SK-N-MC (cell line): Measurements from ENCODE around the gene DDIAS.

ENCODE experiments used
- EZH2 ChIP-seq: fragments of 200-600 bp; sonication (generic); IDR thresholded peaks from one replicate; pipeline ENCODE4 v1.6.1; 2017; ENCODE audit warnings: antibody characterized with exemption
- FOXP2 ChIP-seq: optimal IDR thresholded peaks from 2 replicates; pipeline ENCODE3; 2011; ENCODE audit warnings: mild to moderate bottlenecking, moderate library complexity; ENCODE audit not compliant: insufficient read depth; ENCODE audit errors: extremely low read length, control extremely low read depth
- POLR2AphosphoS5 ChIP-seq: IDR thresholded peaks from 2 replicates; pipeline ENCODE4 v1.6.1; 2012; ENCODE audit warnings: mild to moderate bottlenecking, low read depth, low read length, borderline replicate concordance

- no peak for TF ChIP-seq EZH2
- TF ChIP-seq POLR2AphosphoS5, result no peak
- TF ChIP-seq FOXP2, result no peak
Measured at GRCh38 chr11:82873919-82874333, 27.6 kb upstream of the DDIAS start.
